Measurements from ENCODE around the gene SDC1.

The SDC1 gene

DNA sequence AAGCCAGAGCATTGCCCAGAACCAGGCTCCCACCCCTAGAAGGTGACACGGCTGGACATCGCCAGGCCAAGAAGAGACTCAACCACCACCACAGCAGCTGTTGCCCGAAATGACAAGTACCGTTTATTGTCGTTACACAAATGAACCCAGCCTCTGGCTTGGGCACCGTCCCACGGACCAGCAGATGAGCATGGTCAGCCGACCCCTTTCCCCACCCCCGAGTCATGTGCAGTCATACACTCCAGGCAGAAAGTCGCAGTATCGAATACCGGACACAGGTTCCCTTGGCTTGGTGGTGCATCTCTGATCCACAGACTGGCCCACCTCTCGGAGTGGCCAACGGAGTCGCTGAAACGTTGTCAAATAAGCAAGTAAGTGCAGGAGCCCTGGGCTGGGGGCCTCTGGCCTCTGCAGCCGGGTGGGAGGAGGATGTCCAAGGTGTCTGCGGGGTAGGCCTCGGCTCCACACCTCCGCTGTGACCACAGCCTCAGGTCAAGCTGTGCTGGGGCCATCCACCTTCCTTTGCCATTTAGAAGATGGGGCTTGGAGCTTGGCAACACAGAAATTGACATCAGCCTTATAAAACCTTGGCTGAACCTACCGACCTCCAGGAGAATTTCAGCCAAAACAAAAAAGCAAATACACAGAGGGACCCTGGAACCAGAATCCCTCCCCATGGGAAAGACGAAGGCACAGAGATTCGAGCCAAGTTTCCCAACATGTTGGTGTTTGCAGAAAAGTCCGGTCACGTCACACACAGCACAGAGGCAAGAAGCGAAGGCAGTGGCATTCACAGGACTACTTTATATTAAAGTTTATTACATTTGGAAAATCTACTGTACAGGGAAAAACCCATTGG is 24.0 kb downstream of the SDC1 start:
- Histone ChIP-seq H3K27ac (no peak overlapping the region), H3K4me3 (no peak overlapping the region)
- no peak for DNase-seq (ENCODE audit: low spot score)
- TF ChIP-seq CTCF (IDR thresholded peaks at IDR 0.05) = no peak

GRCh38 chr2:20199633-20200270 is 25.2 kb downstream of the SDC1 start:
- no peak overlapping the region for H3K4me3 ChIP-seq
- no peak for DNase-seq (ENCODE audit: low spot score)
- no peak overlapping the region for H3K27ac ChIP-seq
- TF ChIP-seq CTCF (IDR thresholded peaks at IDR 0.05) = no peak

GRCh38 chr2:20198796-20199632 is 25.9 kb downstream of the SDC1 start:
- no peak for DNase-seq (ENCODE audit: low spot score)
- Histone ChIP-seq H3K4me3 (no peak overlapping the region), H3K27ac (no peak overlapping the region)
- TF ChIP-seq CTCF (IDR thresholded peaks at IDR 0.05) = no peak

- TF ChIP-seq CTCF (IDR thresholded peaks at IDR 0.05) = no peak
These were observed 26.9 kb downstream of the SDC1 start for GRCh38 chr2:20198001-20198400.

GRCh38 chr2:20197192-20197591 is 27.7 kb downstream of the SDC1 start:
- no peak overlapping the region for H3K4me3 ChIP-seq
- no peak for DNase-seq (ENCODE audit: low spot score)
- no peak for TF ChIP-seq CTCF (IDR thresholded peaks at IDR 0.05)
- no peak overlapping the region for H3K27ac ChIP-seq

More at GRCh38 chr2:20198001-20198400, 26.9 kb downstream of the SDC1 start:
- Histone ChIP-seq H3K27ac (no peak overlapping the region), H3K4me3 (no peak overlapping the region)
- DNase-seq (ENCODE audit: low spot score) = no peak

- no peak for TF ChIP-seq CTCF (IDR thresholded peaks at IDR 0.05)
- H3K4me3 ChIP-seq = no peak overlapping the region
- H3K27ac ChIP-seq = no peak overlapping the region
- DNase-seq (ENCODE audit: low spot score) = no peak
These were observed 28.2 kb downstream of the SDC1 start for GRCh38 chr2:20196657-20197161.
